Panc1 (cell line): Measurements from ENCODE around the gene VEGFD. TPM values are rescaled to one million over a fixed set of nuclear protein-coding genes. Genes with fewer than 3 reads are reported as not detected.

Experiments
- ATAC-seq: fragments of 200-7000 bp; cut with Tn5 transposase; 2 replicates; pipeline ENCODE4 v1.9.1; 2020; ENCODE audit warnings: mild to moderate bottlenecking, moderate library complexity
- BruUV-seq: library from RNA; stranded (reverse); fragments of 400-500 nt; replicated peaks from 2 replicates; lab custom pipeline; 2021; lab: Mats Ljungman, UMichigan
- CTCF ChIA-PET: fragments of 300-600 bp; sonication (Branson Sonifier 250); formaldehyde crosslinking; loops from one replicate; lab custom pipeline; 2022; ENCODE audit warnings: antibody characterized with exemption; lab: Charles Lee
- POLR2A ChIA-PET: fragments of 300-600 bp; sonication (Branson Sonifier 250); formaldehyde crosslinking; loops from one replicate; lab custom pipeline; 2022; ENCODE audit warnings: antibody characterized with exemption; lab: Charles Lee
- DNase-seq: peaks from one replicate; pipeline ENCODE4 v3.0.0-alpha.2; 2010; ENCODE audit warnings: low read depth, low spot score
- H3K27ac ChIP-seq: 2 replicates; pipeline ENCODE4 v1.5.1; 2011; ENCODE audit warnings: mild to moderate bottlenecking, low read length, inconsistent platforms
- H3K27me3 ChIP-seq: fragments of 200-500 bp; sonication (Bioruptor generic); 2 replicates; pipeline ENCODE4 v1.6.0; 2014; ENCODE audit warnings: low read length, inconsistent platforms; ENCODE audit not compliant: control insufficient read depth, insufficient read depth
- H3K36me3 ChIP-seq: fragments of 200-500 bp; sonication (Bioruptor generic); 2 replicates; pipeline ENCODE4 v1.5.1; 2014; ENCODE audit warnings: inconsistent platforms, mild to moderate bottlenecking, low read length, moderate library complexity; ENCODE audit not compliant: control insufficient read depth, insufficient read depth
- H3K4me1 ChIP-seq: 2 replicates; pipeline ENCODE4 v1.5.1; 2011; ENCODE audit warnings: inconsistent platforms, mild to moderate bottlenecking, low read length, moderate library complexity; ENCODE audit not compliant: control insufficient read depth, insufficient read depth
- H3K4me3 ChIP-seq, 2 experiments: 2 replicates each; pipeline ENCODE4 v1.5.1; 2011 to 2012; ENCODE audit warnings: low read depth in 2 of 2, low read length in 2 of 2, mild to moderate bottlenecking in 2 of 2, inconsistent platforms in 1 of 2, moderate library complexity in 1 of 2
- H3K9me3 ChIP-seq: fragments of 200-500 bp; sonication (Bioruptor generic); 2 replicates; pipeline ENCODE4 v1.5.1; 2014; ENCODE audit warnings: low read depth, mild to moderate bottlenecking, inconsistent platforms, low read length, moderate library complexity; ENCODE audit not compliant: control insufficient read depth, insufficient read depth
- CTCF ChIP-seq: fragments of 450-650 bp; IDR thresholded peaks from 2 replicates; pipeline ENCODE4 v1.5.1; 2017; ENCODE audit warnings: mild to moderate bottlenecking
- POLR2AphosphoS5 ChIP-seq: IDR thresholded peaks from 2 replicates; pipeline ENCODE4 v1.6.1; 2012; ENCODE audit warnings: mild to moderate bottlenecking, low read depth, low read length, moderate library complexity
- SIN3A ChIP-seq: IDR thresholded peaks from 2 replicates; pipeline ENCODE4 v1.6.1; 2012; ENCODE audit warnings: low read depth, mild to moderate bottlenecking, low read length, moderate library complexity, borderline replicate concordance; ENCODE audit not compliant: insufficient read depth
- TCF7L2 ChIP-seq: IDR thresholded peaks from 2 replicates; pipeline ENCODE4 v1.6.1; 2011; ENCODE audit warnings: mild to moderate bottlenecking, low read depth, low read length, inconsistent platforms
- in situ Hi-C: cut with HindIII; loops from 2 replicates; pipeline ENCODE4 v1.10.0; 2016; ENCODE audit warnings: low sequenced_read_pairs, low pct_unique_long_range_greater_than_20kb
- intact Hi-C: fragments of 100-400 bp; cut with micrococcal nuclease; formaldehyde crosslinking; loops from one replicate; pipeline ENCODE4 v1.10.0; 2022; ENCODE audit not compliant: unreplicated experiment
- total RNA-seq: library from RNA; stranded (reverse); gene quantifications from one replicate; pipeline ENCODE4 v1.2.1, GENCODE V29; 2021; ENCODE audit not compliant: unreplicated experiment
- TF ChIP-seq, protein P1 (sequence below), 2 experiments: IDR thresholded peaks; 2 replicates each; pipeline ENCODE4 v1.6.1; 2011 to 2012; ENCODE audit warnings: low read depth in 2 of 2, control low read depth in 1 of 2, low read length in 1 of 2, mild to moderate bottlenecking in 1 of 2, moderate library complexity in 1 of 2; ENCODE audit not compliant: insufficient read depth in 1 of 2

Gene VEGFD
- total RNA-seq, 1 experiment from 2014 or later = not detected

DNA sequence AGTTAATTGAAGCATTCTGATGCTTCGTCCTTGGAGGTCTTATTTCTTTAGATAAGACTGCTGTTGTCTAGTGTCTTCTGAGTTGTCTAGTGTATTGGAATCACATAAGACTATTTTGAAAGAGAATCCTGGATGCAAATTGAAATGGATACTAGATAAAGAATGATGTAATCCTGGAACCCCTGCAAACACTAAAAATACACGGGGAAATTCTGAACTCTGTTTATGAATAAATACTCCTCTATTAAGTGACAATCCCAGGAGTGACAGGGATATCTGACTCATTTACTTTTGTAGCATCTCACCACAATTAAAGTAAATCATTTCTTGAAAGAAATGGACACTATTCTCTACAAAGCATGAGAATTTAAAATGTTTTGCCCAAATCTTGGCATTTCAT, 69.7 kb downstream of the VEGFD start:
- no peaks in the 10 kb centered on the region for H3K4me1 ChIP-seq
- ChIA-PET POLR2A (interaction anchor here (0.5 kb wide), 1 partner anchor 41 kb away, joined by 4 read pairs; no protein-coding TSS in a partner anchor), CTCF (no interaction called here)
- no peaks in the 10 kb centered on the region for H3K9me3 ChIP-seq
- no peaks in the 10 kb centered on the region for H3K36me3 ChIP-seq
- ATAC-seq = no peak
- intact Hi-C loops (no loop called here), in situ Hi-C loops (no loop called here)
- TF ChIP-seq, protein P1, sequence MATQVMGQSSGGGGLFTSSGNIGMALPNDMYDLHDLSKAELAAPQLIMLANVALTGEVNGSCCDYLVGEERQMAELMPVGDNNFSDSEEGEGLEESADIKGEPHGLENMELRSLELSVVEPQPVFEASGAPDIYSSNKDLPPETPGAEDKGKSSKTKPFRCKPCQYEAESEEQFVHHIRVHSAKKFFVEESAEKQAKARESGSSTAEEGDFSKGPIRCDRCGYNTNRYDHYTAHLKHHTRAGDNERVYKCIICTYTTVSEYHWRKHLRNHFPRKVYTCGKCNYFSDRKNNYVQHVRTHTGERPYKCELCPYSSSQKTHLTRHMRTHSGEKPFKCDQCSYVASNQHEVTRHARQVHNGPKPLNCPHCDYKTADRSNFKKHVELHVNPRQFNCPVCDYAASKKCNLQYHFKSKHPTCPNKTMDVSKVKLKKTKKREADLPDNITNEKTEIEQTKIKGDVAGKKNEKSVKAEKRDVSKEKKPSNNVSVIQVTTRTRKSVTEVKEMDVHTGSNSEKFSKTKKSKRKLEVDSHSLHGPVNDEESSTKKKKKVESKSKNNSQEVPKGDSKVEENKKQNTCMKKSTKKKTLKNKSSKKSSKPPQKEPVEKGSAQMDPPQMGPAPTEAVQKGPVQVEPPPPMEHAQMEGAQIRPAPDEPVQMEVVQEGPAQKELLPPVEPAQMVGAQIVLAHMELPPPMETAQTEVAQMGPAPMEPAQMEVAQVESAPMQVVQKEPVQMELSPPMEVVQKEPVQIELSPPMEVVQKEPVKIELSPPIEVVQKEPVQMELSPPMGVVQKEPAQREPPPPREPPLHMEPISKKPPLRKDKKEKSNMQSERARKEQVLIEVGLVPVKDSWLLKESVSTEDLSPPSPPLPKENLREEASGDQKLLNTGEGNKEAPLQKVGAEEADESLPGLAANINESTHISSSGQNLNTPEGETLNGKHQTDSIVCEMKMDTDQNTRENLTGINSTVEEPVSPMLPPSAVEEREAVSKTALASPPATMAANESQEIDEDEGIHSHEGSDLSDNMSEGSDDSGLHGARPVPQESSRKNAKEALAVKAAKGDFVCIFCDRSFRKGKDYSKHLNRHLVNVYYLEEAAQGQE (IDR thresholded peaks at IDR 0.05; ENCODE audit: insufficient read depth in 1 of 2, low read depth in 2 of 2, low read length in 1 of 2) = no peak
- no peak for TF ChIP-seq CTCF
- no peak for TF ChIP-seq POLR2AphosphoS5
- no peak for TF ChIP-seq SIN3A
- BruUV-seq = no TSS peak
- H3K27ac ChIP-seq = no peak overlapping the region
- no peak for DNase-seq
- H3K4me3 ChIP-seq = no peak overlapping the region
- no peaks in the 10 kb centered on the region for H3K27me3 ChIP-seq

GRCh38 chrX:15311119-15311518, 73.1 kb downstream of the VEGFD start:
- intact Hi-C loops (no loop called here), in situ Hi-C loops (no loop called here)
- Histone ChIP-seq H3K4me1 (no peaks in the 10 kb centered on the region), H3K36me3 (no peaks in the 10 kb centered on the region), H3K27ac (no peak overlapping the region), H3K9me3 (no peaks in the 10 kb centered on the region), H3K4me3 (no peak overlapping the region), H3K27me3 (no peaks in the 10 kb centered on the region)
- no peak for DNase-seq
- TF ChIP-seq, protein P1 (IDR thresholded peaks at IDR 0.05; ENCODE audit: insufficient read depth in 1 of 2, low read depth in 2 of 2, low read length in 1 of 2) = no peak
- no peak for TF ChIP-seq TCF7L2
- no peak for TF ChIP-seq CTCF
- TF ChIP-seq SIN3A = no peak
- no peak for TF ChIP-seq POLR2AphosphoS5
- POLR2A ChIA-PET = no interaction called here
- CTCF ChIA-PET = no interaction called here
- BruUV-seq = no TSS peak
- ATAC-seq = no peak
